ENCODE measurements around the gene DDX39B. TPM values are rescaled to one million over a fixed set of nuclear protein-coding genes. Genes with fewer than 3 reads are reported as not detected.

The DDX39B gene
- total and polyA plus RNA-seq, 2 of the 4 experiments (the other 2 are of a cell fraction): 371 to 796 TPM

GRCh38 chr6:31535538-31536324 lies 6.1 kb downstream of the DDX39B start:
- Histone ChIP-seq H3K18ac (ENCODE audit: low read depth, low read length) (no peak overlapping the region), H2AK9ac (replicated peaks; ENCODE audit: low read depth, low read length, poor library complexity) (no peak overlapping the region), H2BK20ac (ENCODE audit: low read depth, low read length) (no peak overlapping the region), H3K4me1 (ENCODE audit: control insufficient read depth, insufficient read depth, low read length) (peaks cover 10% of the 10 kb centered on the region), H3K9ac (ENCODE audit: low read depth, low read length) (no peak overlapping the region), H2BK5ac (ENCODE audit: low read depth, low read length, poor library complexity, severe bottlenecking) (no peak overlapping the region), H4K5ac (ENCODE audit: low read depth, low read length) (no peak overlapping the region), H4K8ac (ENCODE audit: low read depth in 2 of 2, low read length in 2 of 2) (no peak overlapping the region), H3K9me1 (ENCODE audit: insufficient read depth, low read length) (0 out of 2 replicates have a peak, but pooled peaks cover 8% of the 10 kb centered on the region), H3K27ac (ENCODE audit: insufficient read depth, low read length) (no peak overlapping the region), H3K4ac (ENCODE audit: low read depth, low read length) (no peak overlapping the region), H2AK5ac (ENCODE audit: low read depth, low read length) (no peak overlapping the region), H2BK15ac (ENCODE audit: low read depth, low read length) (no peak overlapping the region), H3K9me3 (ENCODE audit: control insufficient read depth, insufficient read depth, low read length) (no peaks in the 10 kb centered on the region), H3K4me3 (ENCODE audit: insufficient read depth, low read depth, low read length) (no peak overlapping the region), H3K79me1 (ENCODE audit: low read depth in 1 of 2, low read length in 2 of 2) (peaks cover 41 to 81% of the 10 kb centered on the region in 2 experiments), H3K4me2 (ENCODE audit: low read depth, low read length) (no peak overlapping the region), H3K27me3 (ENCODE audit: control insufficient read depth, insufficient read depth, low read length) (no peaks in the 10 kb centered on the region), H2BK120ac (ENCODE audit: low read depth, low read length) (no peak overlapping the region), H3K56ac (ENCODE audit: extremely low read depth, insufficient read depth, low read length) (no peak overlapping the region), H3K14ac (replicated peaks; ENCODE audit: low read depth, low read length) (no peak overlapping the region), H2AFZ (replicated peaks; ENCODE audit: low read length, poor library complexity) (no peak overlapping the region), H3K23ac (ENCODE audit: low read depth, low read length) (no peak overlapping the region), H4K20me1 (ENCODE audit: insufficient read depth, low read length) (peaks cover 90% of the 10 kb centered on the region), H4K91ac (ENCODE audit: insufficient read depth, low read depth, low read length) (no peak overlapping the region), H3K36me3 (ENCODE audit: control insufficient read depth, insufficient read depth, low read length) (peaks cover 78% of the 10 kb centered on the region)
- intact Hi-C loops (cut with micrococcal nuclease) (no loop called here), dilution Hi-C loops (cut with HindIII; ENCODE audit: low sequenced_read_pairs, unreplicated experiment) (no loop called here), in situ Hi-C loops (cut with MboI; ENCODE audit: low sequenced_read_pairs) (no loop called here)
- ChIA-PET POLR2A (ENCODE audit: unreplicated experiment) (interaction anchor here (0.6 kb wide), 1 partner anchor 557 kb away, joined by 3 read pairs; no protein-coding TSS in a partner anchor), CTCF (no interaction called here)
- DNase-seq: no peak
- no TSS peak for BruUV-seq (replicated peaks)
- no peak for ATAC-seq (ENCODE audit: low read depth)
- WGBS, 2 experiments (ENCODE audit: extremely low coverage in 2 of 2, insufficient read length in 1 of 2): no CpG with 5 or more reads among the region's 2 CpGs
- TF ChIP-seq CEBPB (IDR thresholded peaks at IDR 0.05; ENCODE audit: low read depth, low read length) (no peak), MAZ (IDR thresholded peaks at IDR 0.05; ENCODE audit: borderline replicate concordance, low read depth, low read length) (no peak), RFX5 (IDR thresholded peaks at IDR 0.05; ENCODE audit: low read depth, low read length) (no peak), BHLHE40 (IDR thresholded peaks at IDR 0.05; ENCODE audit: low read depth, low read length) (no peak), SMC3 (IDR thresholded peaks at IDR 0.05; ENCODE audit: low read depth, low read length) (no peak)
